ENCODE results near the gene PACSIN1.

Gene PACSIN1

GRCh38 chr6:34517966-34518365 is 52.1 kb downstream of the PACSIN1 start:
- no peaks in the 10 kb centered on the region for H3K36me3 ChIP-seq (ENCODE audit: insufficient read depth, low read depth, low read length)
- H3K4me3 ChIP-seq (ENCODE audit: low read length), result no peak overlapping the region
- H3K4me1 ChIP-seq (ENCODE audit: insufficient read depth, low read length), result peaks cover 5% of the 10 kb centered on the region; the same call in 1 of the 2 replicates
- no peak overlapping the region; the same call in 1 of the 2 replicates for H3K9ac ChIP-seq (ENCODE audit: low read depth, low read length)
- H3K27ac ChIP-seq (ENCODE audit: low read length), result no peak overlapping the region
- no peaks in the 10 kb centered on the region for H3K9me3 ChIP-seq (ENCODE audit: insufficient read depth, low read depth, low read length)
- peaks cover 23% of the 10 kb centered on the region for H3K27me3 ChIP-seq (ENCODE audit: insufficient read depth, low read length)

DNA sequence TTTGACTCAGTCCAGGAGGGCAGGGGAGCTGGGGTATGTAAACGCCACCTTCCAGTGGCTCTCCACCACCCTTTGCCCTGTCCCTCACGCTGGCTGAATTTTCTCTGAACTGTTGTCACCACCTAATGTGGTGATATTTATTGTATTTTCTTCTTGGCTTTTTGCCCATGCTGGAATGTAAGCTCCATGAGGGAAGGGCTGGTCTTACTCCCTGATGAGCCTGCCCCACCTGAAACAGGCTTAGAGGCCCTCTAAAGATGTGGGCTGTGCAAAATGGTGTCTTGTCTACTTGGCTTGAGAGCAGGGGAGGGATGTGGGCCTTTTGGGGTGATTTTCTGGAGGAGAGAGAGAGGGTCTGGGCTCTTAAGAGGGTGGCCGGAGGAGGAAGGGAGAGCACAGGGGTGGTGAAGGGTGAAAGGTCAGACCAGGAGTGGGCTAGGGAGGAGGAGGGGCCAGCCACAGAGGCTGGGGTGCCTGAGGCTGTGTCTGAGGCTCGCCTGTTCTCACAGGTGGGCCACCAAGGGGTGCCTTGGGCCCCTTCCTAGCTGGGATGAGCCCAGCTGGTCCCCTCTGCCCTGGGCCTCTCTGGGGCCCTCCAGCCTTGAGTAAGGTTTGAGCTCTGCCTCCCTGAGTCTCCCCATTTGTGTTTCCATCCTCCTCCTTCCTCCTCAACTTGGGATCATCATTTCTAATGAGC is 52.9 kb downstream of the PACSIN1 start:
- Histone ChIP-seq H3K9me3 (ENCODE audit: insufficient read depth, low read depth, low read length) (no peaks in the 10 kb centered on the region), H3K4me3 (ENCODE audit: low read length) (no peak overlapping the region), H3K36me3 (ENCODE audit: insufficient read depth, low read depth, low read length) (no peaks in the 10 kb centered on the region), H3K9ac (ENCODE audit: low read depth, low read length) (no peak overlapping the region), H3K27me3 (ENCODE audit: insufficient read depth, low read length) (peaks cover 23% of the 10 kb centered on the region), H3K4me1 (ENCODE audit: insufficient read depth, low read length) (peaks cover 3% of the 10 kb centered on the region; the same call in 1 of the 2 replicates), H3K27ac (ENCODE audit: low read length) (no peak overlapping the region)

DNA sequence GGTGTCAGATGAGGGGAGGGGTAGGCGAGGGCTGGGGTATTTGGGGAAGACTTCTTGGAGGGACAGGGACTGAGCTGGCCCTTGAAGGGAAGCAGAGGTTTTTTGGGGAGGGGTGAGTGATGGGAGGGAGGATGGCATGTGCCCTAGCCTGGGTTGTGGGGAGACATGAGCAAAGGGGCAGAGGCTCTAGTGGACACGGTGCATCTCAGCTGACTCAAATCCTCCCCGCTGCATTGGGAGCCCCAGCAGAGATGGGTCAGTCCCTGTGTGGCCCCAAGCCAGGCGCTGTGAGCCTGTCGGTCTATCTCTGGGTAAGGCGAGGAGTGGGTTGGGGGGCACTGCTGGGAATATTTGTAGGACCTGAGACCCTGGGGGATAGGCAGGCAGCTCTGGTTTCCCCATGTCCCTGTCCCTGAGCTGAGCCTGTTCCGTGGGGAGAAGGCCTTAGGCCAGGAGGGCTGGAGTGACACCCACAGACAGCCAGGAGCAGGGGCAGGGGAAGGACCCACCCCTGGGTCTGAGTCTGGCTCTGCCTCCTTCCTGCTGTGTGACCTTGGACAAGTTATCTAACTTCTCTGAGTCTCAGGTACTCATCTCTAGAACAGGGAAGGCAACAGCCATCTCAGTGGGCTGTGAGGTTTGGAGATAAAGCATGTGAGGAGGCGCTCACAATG is 54.2 kb downstream of the PACSIN1 start:
- Histone ChIP-seq H3K27ac (ENCODE audit: low read length) (no peak overlapping the region), H3K9me3 (ENCODE audit: insufficient read depth, low read depth, low read length) (no peaks in the 10 kb centered on the region), H3K27me3 (ENCODE audit: insufficient read depth, low read length) (peaks cover 10% of the 10 kb centered on the region), H3K4me1 (ENCODE audit: insufficient read depth, low read length) (peaks cover 2% of the 10 kb centered on the region; the same call in 1 of the 2 replicates), H3K9ac (ENCODE audit: low read depth, low read length) (no peak overlapping the region), H3K36me3 (ENCODE audit: insufficient read depth, low read depth, low read length) (no peaks in the 10 kb centered on the region), H3K4me3 (ENCODE audit: low read length) (no peak overlapping the region)

GRCh38 chr6:34520645-34521462 is 55.0 kb downstream of the PACSIN1 start:
- no peak overlapping the region for H3K27ac ChIP-seq (ENCODE audit: low read length)
- H3K4me1 ChIP-seq (ENCODE audit: insufficient read depth, low read length), result no peaks in the 10 kb centered on the region
- H3K36me3 ChIP-seq (ENCODE audit: insufficient read depth, low read depth, low read length), result no peaks in the 10 kb centered on the region
- H3K4me3 ChIP-seq (ENCODE audit: low read length), result no peak overlapping the region
- H3K9ac ChIP-seq (ENCODE audit: low read depth, low read length), result no peak overlapping the region
- H3K27me3 ChIP-seq (ENCODE audit: insufficient read depth, low read length), result peaks cover 3% of the 10 kb centered on the region
- H3K9me3 ChIP-seq (ENCODE audit: insufficient read depth, low read depth, low read length), result no peaks in the 10 kb centered on the region

- no peaks in the 10 kb centered on the region for H3K27me3 ChIP-seq (ENCODE audit: insufficient read depth, low read length)
Observed at GRCh38 chr6:34521463-34522285, 55.8 kb downstream of the PACSIN1 start.

DNA sequence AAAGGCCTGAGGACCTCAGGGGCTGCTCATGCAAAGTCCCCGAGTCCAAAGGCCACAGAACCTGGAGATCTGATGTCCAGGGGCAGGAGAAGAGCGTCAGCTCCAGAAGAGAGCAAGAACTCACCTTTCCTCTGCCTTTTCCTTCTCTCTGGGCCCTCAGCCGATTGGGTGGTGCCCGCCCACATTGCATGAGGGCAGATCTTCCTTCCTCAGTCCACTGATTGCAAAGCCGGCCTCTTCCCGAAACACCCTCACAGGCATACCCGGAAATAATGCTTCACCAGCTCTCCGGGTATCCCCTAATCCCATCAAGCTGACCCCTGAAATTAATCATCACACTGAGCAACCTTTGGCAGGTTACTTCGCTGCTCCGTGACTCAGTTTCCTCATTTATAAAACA is 56.9 kb downstream of the PACSIN1 start:
- Histone ChIP-seq H3K27ac (ENCODE audit: low read length) (no peak overlapping the region), H3K27me3 (ENCODE audit: insufficient read depth, low read length) (no peaks in the 10 kb centered on the region), H3K36me3 (ENCODE audit: insufficient read depth, low read depth, low read length) (no peaks in the 10 kb centered on the region), H3K4me1 (ENCODE audit: insufficient read depth, low read length) (peaks cover 9% of the 10 kb centered on the region; the same call in 1 of the 2 replicates), H3K4me3 (ENCODE audit: low read length) (no peak overlapping the region), H3K9me3 (ENCODE audit: insufficient read depth, low read depth, low read length) (no peaks in the 10 kb centered on the region), H3K9ac (ENCODE audit: low read depth, low read length) (no peak overlapping the region)

More at GRCh38 chr6:34521463-34522285, 55.8 kb downstream of the PACSIN1 start:
- Histone ChIP-seq H3K4me3 (ENCODE audit: low read length) (no peak overlapping the region), H3K36me3 (ENCODE audit: insufficient read depth, low read depth, low read length) (no peaks in the 10 kb centered on the region), H3K4me1 (ENCODE audit: insufficient read depth, low read length) (0 out of 2 replicates have a peak, but pooled peaks cover 3% of the 10 kb centered on the region), H3K9me3 (ENCODE audit: insufficient read depth, low read depth, low read length) (no peaks in the 10 kb centered on the region), H3K9ac (ENCODE audit: low read depth, low read length) (no peak overlapping the region), H3K27ac (ENCODE audit: low read length) (no peak overlapping the region)

GRCh38 chr6:34523441-34524206 is 57.7 kb downstream of the PACSIN1 start:
- Histone ChIP-seq H3K4me1 (ENCODE audit: insufficient read depth, low read length) (peaks cover 14% of the 10 kb centered on the region; the same call in 1 of the 2 replicates), H3K9me3 (ENCODE audit: insufficient read depth, low read depth, low read length) (no peaks in the 10 kb centered on the region), H3K36me3 (ENCODE audit: insufficient read depth, low read depth, low read length) (no peaks in the 10 kb centered on the region), H3K27me3 (ENCODE audit: insufficient read depth, low read length) (no peaks in the 10 kb centered on the region), H3K9ac (ENCODE audit: low read depth, low read length) (no peak overlapping the region), H3K4me3 (ENCODE audit: low read length) (no peak overlapping the region), H3K27ac (ENCODE audit: low read length) (no peak overlapping the region)

- Histone ChIP-seq H3K4me1 (ENCODE audit: insufficient read depth, low read length) (peaks cover 14% of the 10 kb centered on the region; the same call in 1 of the 2 replicates), H3K9me3 (ENCODE audit: insufficient read depth, low read depth, low read length) (no peaks in the 10 kb centered on the region), H3K36me3 (ENCODE audit: insufficient read depth, low read depth, low read length) (no peaks in the 10 kb centered on the region), H3K27me3 (ENCODE audit: insufficient read depth, low read length) (no peaks in the 10 kb centered on the region), H3K9ac (ENCODE audit: low read depth, low read length) (no peak overlapping the region), H3K27ac (ENCODE audit: low read length) (no peak overlapping the region), H3K4me3 (ENCODE audit: low read length) (no peak overlapping the region)
Observed at GRCh38 chr6:34524499-34524898, 58.6 kb downstream of the PACSIN1 start.

GRCh38 chr6:34524971-34525370 is 59.1 kb downstream of the PACSIN1 start:
- Histone ChIP-seq H3K27ac (ENCODE audit: low read length) (no peak overlapping the region), H3K4me1 (ENCODE audit: insufficient read depth, low read length) (peaks cover 14% of the 10 kb centered on the region; the same call in 1 of the 2 replicates), H3K36me3 (ENCODE audit: insufficient read depth, low read depth, low read length) (no peaks in the 10 kb centered on the region), H3K9ac (ENCODE audit: low read depth, low read length) (no peak overlapping the region), H3K9me3 (ENCODE audit: insufficient read depth, low read depth, low read length) (no peaks in the 10 kb centered on the region), H3K27me3 (ENCODE audit: insufficient read depth, low read length) (no peaks in the 10 kb centered on the region), H3K4me3 (ENCODE audit: low read length) (no peak overlapping the region)

DNA sequence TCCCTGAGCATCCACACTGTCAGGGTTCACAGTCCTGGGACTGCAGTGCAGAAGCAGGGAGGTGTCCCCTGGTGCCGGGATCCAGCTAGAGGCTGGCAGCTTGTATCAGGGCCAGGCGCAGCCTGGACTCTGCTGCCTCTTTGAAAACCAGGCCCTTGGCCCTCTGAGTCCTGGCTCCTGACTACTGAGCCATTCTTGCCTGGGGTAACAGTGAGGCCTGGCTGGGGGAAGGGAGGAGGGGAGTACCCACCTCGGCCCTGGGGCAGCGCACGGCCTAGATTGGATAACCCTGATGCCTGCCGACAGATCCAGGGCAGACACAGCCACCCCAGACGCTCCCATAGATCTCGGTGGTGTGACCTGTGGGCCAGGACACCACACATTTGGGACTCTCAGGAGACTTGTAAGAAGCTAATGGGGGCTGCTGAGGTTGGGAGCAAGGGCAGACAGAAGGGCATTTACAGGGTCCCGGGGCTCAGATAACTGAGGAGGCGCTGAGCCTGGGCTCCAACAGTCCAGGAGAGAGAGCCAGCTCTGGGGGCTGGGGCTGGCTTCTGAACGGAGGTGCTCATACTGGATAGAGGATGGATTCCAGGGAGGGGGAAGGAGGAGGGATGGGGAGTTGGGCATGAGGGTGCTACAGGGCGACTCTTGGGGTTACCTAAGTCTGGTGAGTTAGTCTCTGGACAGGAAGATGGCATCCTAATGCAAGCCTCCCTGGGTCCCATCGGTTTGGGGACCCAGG is 59.7 kb downstream of the PACSIN1 start:
- Histone ChIP-seq H3K4me1 (ENCODE audit: insufficient read depth, low read length) (peaks cover 14% of the 10 kb centered on the region; the same call in 1 of the 2 replicates), H3K27me3 (ENCODE audit: insufficient read depth, low read length) (no peaks in the 10 kb centered on the region)

More for the DNA sequence above, 59.7 kb downstream of the PACSIN1 start:
- Histone ChIP-seq H3K9me3 (ENCODE audit: insufficient read depth, low read depth, low read length) (no peaks in the 10 kb centered on the region), H3K4me3 (ENCODE audit: low read length) (no peak overlapping the region), H3K9ac (ENCODE audit: low read depth, low read length) (no peak overlapping the region), H3K27ac (ENCODE audit: low read length) (no peak overlapping the region), H3K36me3 (ENCODE audit: insufficient read depth, low read depth, low read length) (no peaks in the 10 kb centered on the region)

Data from iPS-20b (cell line).